ENCODE data around the gene NDUFA8.

Gene NDUFA8

DNA sequence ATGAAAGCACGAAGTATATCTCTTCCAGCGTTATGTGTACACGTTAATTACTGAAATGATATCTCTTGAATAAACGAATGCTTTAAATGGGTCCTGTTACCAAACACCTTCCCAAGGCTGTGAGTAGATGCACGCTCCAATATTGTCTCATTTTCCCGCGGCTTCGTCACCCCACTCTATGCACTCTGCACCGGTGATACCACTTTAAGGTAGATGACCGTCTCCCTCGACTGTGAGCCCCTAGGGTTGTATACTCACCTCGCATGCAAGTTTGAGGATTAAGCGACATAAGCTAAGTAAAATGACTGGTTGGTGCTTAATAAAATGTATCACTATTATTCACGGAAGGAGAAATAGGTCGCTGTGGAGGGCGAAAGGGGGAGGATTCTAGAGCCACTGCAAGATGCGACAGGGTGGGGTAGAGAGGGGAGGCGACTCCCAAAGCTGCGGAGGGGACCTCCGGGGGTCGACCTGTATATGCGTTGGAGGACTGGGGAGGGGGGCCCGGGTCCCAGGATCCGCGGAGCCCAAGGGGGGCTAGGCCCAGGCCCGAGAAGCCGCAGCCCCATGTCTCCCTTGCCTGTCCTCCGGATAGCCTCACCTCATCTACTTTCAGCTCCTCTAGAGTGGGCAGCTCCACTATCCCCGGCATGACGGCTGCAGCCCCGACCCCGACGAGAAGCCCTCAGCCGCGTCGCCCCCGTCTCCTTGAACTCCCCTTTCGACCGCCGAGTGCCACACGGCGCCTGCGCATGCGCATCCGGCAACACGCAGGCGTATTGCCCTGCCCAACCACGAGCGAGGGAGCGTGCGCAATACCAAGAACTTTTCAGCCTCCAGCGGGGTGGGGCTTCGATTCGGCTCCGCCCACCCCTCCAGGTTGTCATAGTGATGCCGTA is at the start of gene NDUFA8, which contains the start of gene MORN5:
NDUFA8 (minus strand) TSS at position 754 of the 899 bp plus-strand sequence; CDS start at position 652, 102 bp downstream.
MORN5 (plus strand) TSS at position 883 of the 899 bp plus-strand sequence. CDS start 65 bp downstream, outside the sequence.
- DNase-seq: peak; percentile 92

DNA sequence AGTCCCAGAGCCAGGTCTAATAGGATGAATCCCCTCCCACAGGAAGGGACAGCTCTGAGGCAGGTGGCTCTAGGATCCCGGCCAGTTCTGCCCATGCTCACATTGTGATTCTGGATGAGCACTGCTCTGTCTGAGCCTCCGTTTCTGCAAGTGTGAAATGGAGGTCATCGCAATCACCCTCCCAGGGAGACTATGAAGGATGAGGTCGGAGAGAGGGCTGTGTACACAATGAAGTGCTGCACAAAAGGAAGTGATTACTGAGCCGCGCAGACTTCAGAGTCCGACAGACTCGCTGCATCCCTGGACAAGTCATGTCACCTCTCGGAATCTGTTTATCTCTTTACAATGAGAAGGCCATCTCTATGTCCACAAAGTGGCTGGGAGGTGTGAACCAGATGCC is 47.5 kb upstream of the NDUFA8 start:
- DNase-seq: no peak

DNA sequence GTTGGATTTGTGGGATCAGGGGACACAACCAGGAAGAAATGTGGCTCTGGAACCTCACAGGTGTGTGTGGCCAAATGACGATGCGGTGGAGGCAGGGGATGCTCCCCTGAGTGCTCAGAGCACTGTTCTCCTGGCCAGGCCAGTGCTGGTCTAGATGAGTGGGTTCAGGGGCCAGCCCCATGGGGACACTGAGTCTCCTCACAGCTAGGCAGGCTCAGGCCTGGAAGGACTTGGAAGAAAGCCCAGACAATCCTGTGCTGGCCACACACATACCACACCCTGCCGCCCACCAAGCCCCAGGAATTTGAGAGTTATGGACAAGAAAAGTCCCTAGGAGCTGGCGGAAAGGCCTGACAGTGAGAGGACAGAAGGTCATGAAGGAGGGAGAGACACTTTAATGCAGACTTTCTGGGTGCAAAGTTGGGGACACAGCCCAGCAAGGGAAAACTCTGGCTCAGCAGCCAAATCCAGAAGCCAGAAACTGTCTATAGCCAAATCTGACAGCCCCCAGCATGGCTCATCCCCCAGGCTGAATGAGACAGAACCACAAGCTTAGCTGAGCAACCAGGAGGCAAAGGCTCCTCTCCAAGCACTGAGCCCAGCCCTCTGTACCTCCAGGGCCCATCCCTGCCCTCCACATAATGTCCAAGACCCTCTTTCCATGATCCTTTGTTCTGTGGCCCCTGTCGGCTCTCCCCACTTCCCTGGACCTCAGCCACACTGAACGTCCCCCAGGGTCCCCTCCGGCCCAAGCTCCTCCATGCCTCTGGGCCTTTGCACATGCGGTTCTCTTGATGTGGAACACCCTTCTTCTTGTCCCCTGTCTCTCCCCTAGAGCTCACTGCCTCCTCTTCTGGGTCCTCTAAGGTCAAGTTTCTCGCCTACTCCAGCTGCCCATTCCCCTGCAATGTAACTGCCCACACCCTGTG is 46.8 kb upstream of the NDUFA8 start:
- DNase-seq: peak; percentile 37

DNA sequence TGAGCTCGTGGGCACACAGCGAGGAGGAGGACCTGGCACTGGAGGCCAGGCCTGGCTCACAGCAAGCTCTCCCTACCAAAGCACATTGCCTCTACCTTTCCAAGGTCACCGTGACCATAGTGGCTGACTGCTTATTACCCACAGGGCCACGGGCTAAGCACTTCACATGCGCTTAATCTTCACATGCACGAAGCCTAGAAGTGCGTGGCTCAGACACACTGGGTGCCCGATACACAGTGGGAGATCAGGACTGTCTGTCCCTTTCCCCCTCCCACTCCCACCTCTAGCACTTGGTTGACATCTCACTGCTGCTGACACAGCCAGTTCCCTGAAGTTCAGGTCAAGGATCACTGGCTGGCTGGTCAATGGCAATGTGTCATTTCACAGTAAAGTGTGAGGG is 45.6 kb upstream of the NDUFA8 start:
- no peak for DNase-seq

DNA sequence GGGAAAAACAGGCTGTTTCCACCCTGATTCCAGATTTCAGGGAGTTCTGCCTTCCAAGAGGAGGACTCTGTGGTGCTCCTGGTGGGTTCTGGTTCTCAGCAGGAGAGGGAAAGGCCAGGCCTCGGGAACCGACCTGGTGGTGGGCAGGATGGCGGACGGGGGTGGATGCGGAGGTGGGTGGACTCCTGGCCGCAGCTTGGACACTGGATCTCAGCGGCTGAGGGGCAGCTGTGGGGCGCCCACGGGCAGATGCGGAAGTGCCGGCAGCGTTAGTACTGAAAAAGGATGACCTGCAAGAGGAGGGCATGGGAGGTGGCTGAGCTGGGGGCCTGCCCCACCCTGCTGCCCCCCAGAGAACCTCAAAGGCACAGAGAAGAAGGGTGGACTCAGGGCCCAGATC is 44.9 kb upstream of the NDUFA8 start:
- DNase-seq: no peak

DNA sequence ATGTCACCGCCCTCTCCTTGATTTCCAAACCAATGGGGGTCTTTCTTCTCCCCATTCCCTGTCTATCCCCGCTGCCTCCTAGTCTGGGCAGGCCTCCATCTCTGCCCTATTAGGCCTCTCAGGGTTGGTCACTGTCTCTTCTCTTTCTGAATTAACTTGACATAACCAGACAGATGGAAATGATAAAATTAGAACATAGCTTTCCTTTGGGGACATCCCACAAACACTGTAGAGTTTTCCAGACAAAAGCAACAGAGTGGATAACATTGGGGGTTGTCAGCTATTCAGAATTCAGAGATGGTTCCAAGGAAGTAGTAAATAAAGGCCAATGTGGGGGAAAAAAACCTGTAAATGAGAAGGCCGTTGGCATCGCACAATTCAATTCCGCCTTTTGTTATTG is 44.5 kb upstream of the NDUFA8 start:
- no peak for DNase-seq

DNA sequence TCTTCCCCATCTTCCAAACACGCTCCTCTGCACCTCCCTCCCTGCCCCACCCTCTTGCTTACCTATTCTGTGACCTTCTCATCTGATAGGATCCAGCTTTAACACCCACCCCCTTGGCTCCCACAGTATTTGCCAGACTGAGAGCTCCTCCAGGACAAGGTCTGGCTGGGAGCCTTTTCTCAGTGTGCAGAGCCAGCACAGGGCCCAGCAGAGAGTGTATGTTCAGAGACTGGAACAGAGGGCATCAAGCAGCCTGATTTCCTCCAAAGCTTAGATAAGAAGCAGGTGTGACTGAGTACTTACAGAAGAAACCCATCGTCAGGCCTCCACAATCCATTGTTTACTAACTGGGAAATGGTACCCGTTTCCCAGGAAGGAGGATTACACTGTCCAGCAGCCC is 42.5 kb upstream of the NDUFA8 start:
- no peak for DNase-seq

DNA sequence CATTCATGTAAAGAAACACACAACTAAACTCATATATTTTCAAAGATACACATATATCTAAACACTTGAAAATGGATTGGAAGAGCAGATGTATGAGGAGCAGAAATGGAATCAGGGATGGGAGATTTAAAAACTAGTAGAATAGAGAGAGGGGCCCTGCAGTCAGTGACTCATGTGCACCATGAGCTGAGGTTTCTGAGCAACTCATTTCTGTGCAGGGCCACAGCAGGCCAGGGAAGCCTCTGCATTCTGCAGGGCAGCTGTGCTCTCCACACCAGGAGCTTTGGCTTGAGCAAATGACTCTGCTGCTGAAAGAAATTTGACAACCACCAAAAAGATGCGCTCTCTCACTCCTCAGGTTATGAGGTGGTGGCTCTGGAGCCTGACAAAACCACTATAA is 42.1 kb upstream of the NDUFA8 start:
- no peak for DNase-seq

DNA sequence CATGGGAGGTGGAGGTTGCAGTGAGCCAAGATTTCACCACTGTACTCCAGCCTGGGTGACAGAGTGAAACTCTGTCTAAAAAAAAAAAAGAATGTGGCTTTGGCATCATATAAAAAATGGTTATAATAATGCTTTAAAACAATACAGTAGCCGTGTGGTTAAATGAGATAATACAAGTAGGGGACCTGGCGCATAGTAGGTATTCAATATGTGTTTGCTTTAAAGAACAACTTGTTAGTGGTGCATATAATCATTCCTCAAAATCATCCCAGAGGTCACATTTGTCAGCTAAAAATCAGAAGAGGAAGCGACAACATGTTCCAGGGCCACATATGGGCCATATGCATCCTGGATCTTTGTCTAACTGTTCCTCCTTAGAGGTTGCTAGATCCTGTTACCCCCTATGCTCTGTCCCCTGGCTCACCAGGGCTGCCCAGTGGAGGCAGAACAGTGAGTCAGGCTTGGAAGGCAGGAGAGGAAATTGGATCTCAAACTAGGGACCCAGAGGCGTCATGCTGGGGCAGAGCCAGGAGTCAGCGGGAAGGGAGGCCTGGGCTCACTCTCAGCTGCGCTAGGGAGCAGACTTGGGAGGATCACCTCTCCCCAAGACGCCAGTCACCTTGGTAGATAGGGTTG is 41.5 kb upstream of the NDUFA8 start:
- DNase-seq: peak; percentile 40

DNA sequence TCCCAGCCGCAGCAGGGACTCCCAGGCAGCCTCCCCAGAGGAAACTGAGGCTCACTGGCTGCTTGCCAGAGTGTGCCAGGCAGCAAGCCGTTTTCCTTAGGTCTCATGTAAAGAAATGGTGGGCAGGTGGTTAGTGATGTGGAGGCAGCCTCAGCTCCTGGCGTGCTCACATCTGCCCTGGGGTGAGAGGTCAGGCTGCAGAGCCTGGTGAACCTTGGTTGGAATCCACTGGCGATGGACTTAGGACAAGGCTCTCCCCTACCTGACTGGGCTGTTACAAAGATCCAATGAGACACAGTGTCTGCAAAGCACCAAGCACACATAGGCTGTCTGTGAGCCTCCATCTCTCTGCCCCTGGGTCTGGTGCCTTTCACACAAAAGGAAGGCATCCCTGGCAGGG is 38.3 kb upstream of the NDUFA8 start:
- DNase-seq: no peak

DNA sequence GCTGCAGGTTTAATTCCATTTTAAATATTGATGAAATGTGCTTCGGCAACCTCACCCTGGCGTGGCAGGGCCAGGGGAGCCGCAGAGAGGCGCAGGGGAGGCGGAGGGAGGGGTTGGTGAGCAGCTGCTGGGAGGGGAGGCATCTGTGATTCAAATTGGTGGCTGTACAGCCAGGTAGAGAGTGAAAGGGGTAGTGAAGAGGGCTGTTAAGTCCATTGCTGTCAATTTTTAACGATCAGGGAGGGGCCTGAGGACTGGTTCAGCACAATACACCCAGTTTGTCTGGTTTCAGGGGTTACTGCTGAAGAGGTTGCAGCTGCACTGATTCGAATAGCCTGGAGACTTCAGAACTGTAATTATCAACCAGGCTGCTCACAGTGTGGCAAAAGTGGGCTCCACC is 37.8 kb upstream of the NDUFA8 start:
- DNase-seq: no peak

DNA sequence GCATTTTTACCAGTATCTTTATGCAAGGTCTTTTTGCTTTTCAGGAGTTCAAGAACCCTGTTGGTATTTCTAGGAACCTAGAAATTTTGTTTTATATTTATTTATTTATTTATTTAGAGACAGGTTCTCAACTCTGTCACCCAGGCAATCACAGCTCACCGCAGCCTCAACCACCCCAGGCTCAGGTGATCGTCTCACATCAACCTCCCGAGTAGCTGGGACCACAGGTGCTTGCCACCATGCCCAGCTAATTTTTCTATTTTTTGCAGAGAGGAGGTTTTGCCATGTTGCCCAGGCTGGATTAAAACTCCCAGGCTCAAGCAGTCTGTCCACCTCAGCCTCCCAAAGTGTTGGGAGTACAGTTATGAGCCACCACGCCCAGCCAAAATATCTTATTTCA is 36.3 kb upstream of the NDUFA8 start:
- no peak for DNase-seq

DNA sequence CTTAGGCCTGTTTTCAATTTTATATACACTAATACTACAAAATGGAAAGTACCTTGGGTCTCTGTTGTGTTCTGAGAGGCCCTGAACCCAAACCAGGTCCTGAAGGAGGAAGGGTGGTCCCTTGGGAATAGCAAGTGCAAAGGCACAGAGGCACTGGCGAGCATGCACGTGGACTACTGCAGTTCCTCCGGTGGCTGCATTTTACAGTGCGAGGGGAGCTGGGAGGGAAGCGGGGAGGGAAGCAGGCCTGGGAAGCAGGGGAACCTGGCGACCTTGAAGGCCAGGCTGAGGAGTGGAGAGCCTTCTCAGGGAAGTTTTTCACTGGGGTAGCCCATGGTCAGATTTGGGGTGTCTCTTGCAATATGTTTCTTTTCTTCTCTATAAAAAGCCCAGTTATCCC is 34.1 kb upstream of the NDUFA8 start:
- no peak for DNase-seq

DNA sequence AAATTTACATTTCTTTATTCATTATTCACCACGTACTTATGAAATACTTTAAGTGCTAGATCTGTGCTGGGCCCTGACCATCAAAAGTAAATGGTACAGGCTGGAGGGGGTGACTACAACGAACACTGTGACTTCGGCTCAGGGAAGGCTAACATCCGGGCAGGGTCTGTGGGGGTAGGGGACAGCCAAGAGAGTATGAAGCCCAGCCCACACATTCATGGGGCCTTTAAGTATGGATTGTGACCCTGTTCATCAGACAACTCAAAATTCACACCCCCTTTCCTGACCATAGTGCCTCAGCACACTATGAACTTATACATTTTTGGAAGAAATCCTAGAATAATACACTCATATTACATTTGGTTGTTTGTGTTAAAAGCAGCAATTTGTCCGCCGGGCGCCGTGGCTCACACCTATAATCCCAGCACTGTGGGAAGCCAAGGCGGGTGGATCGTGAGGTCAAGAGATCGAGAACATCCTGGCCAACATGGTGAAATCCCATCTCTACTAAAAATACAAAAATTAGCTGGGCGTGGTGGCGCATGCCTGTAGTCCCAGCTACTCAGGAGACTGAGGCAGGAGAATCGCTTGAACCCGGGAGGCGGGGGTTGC is 33.4 kb upstream of the NDUFA8 start:
- DNase-seq: no peak

DNA sequence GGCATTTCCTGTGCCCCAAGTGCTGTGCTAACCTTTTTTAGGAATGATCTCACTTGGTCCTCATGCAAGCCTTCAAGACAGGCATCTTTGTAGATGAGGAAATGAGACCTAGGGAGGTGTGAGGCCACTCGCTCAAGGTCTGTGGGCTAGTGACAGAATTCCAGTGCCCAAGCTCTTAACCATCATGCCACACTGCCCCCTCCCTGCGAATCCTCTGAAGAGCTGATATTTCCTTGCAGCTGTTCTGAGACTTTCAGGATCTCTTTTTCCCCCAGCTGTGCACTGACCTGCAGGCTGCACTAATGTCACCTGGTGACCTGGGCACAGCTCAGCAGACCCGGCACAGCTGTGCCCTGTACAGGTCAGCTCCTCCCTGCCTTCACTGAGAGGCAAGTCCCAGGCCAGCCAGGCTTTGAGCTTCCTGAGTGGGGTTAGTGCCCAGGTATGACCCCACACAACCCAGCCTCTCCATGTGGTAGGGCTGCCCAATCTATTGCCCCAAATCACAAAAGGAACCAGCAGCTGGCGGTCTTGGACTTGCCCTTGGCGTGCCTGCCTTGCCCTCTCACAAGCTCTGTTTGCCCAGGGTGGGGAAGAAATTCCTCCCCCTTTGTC is 32.8 kb upstream of the NDUFA8 start:
- no peak for DNase-seq

DNA sequence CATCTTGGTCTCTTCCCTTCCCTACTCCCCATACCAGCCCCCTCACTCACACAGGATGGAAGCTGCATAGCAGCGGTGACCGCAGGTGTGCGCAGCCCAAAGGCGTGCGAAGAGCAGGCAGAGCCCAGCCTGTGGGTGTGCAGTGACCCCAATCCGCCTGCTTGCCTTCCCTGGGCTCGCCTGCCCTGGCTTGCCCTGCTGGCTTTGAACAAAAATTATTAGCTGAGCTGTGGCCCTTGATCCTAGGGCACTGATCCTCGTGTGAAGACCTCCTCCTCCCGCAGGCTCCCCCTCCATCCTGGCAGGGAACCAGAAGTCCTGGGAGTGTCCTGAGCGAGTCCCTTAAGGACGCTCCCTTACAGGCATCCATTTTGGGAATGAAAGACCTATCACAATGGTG is 32.0 kb upstream of the NDUFA8 start:
- no peak for DNase-seq

DNA sequence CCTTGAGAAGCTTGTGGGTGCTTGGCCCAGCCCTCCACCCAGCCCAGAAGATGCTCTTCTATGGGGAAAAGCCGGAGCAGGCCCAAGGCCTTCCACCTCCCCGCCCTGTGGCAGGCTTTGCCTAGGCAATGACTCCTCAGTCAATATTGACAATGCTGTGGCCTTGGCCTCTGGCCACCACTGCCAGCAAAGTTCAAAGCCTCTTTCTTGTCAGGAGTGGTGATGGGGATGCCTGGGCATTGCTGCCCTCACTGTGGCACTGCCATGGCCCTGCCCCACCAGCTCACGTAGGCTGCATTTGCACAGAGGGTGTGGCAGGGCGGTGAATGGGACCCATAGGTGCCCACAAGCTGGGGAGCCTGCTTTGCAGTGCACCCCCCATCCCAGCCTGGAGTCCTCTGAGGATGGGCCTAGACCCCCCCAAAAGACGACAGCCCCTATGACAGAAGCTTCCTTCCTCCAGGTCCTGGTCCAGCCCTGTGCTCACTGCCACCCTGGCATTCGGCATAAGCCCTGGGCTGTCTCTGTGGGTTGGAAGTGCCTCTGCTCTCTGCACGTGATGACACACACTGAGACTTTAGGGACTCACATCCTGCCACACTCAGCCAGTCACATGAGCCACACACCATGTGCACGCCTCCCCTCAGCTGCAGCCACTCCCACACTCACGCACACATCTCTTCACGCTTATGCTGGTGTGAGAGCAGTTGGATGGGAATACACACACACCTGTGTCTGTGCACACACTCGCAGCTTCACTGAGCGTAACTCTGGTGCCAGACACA is 31.2 kb upstream of the NDUFA8 start:
- DNase-seq: no peak

DNA sequence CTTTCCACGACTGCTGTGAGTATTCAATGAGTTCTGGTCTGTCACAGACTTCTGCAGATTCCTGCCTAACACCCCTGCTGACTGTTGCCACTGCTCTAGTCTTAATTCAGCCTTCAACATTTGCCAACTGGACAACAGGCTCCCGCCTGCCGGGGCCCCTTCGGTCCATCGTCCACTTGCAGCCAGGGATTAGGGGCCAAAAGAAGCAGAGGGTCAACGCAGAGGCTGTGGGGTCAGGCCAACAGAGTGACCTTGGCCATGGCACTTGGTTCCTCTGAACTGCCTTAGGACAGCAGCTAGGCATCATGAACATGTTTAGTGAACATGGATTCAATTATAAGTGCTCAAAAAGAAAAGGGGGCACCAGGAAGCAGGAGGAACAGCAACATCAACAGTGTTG is 28.8 kb upstream of the NDUFA8 start:
- no peak for DNase-seq

DNA sequence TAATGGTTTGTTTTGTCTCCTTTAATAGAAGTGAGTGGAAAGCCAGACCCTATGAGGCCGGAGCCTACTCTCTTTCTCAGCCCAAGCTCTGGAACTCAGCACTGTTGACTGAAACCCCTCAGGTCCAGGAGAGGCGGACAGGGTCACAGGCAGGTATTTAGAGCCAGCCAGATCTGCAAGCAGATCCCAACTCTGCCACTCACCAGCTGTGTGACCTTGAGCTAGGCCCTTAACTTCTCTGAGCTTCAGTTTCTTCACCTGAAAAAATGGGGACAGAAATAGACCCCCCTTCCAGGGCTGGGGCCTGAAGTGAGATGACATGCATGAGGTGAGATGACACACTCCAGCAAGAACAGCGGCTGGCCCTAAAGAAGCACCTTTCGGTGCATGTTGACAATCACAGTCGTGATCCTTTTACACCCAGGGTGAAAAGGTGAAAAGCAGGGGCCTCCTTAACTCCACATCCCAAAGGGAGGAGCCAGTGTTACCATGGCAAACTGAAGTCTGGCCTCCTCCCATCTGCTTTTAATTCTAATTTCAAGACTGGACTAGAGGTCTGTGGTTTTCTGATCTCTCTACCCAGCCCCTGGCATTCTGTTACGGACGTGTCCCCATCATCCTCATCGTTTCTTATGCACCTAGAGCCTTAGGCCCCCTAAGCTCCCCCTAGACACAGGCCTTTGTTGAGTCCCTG is 27.3 kb upstream of the NDUFA8 start:
- no peak for DNase-seq

DNA sequence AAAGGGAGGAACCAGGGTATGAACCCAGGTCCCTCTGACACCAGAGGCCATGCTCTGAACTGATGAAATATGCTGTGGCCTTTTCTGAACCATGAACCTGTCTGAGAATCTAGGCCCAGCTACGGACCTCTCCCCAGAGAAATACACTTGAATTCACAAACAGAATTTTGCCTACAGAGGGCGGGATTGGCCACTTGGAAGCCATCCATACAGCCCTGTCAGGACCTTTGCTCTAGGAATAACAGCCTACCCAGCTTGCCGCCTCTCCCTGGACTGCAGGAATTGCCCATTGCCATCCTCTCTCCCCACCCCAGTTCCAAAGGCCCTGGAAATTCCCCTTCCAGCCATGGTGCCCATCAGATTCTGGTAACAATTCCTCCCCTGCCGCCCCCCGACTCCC is 26.7 kb upstream of the NDUFA8 start:
- DNase-seq: no peak

DNA sequence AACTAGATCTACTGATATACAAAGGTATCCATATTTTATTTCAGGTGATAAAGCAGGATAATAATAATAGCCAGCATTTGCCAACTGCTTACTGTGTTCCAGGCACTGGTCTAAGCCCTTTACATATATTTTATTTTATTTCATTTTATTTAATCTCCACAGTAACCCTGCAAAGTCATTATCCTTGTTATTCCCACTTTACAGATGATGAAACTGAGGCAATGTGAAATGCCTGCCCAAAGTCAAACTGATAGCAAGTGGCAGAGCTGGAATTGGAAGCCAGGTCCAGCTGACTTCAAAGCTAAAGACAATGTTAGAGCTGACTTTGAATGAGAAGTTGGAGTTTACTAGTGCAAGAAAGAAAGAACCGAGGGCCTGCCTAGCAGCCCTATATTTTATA is 25.0 kb upstream of the NDUFA8 start:
- DNase-seq: no peak
